Medulla oblongata (tissue), 1 donor: ENCODE results near the gene ANKRD6.

Experiments used
- DNase-seq: peaks from one replicate; pipeline ENCODE4 v3.0.0-alpha.2; 2015; ENCODE audit errors: extremely low spot score

The ANKRD6 gene

GRCh38 chr6:89413006-89413400 lies 19.9 kb upstream of the ANKRD6 start:
- DNase-seq = no peak

- no peak for DNase-seq
Observed at GRCh38 chr6:89414215-89414614, 18.7 kb upstream of the ANKRD6 start.

- DNase-seq = no peak
Observed at GRCh38 chr6:89415185-89415584, 17.8 kb upstream of the ANKRD6 start.

GRCh38 chr6:89416796-89417195 lies 16.2 kb upstream of the ANKRD6 start:
- no peak for DNase-seq

GRCh38 chr6:89430201-89430962 lies 2.6 kb upstream of the ANKRD6 start:
- DNase-seq = peak; percentile 68

- peak; percentile 66 for DNase-seq
Observed at GRCh38 chr6:89433252-89434149, 549 bp downstream of the ANKRD6 start.

GRCh38 chr6:89434150-89434499 lies 1.2 kb downstream of the ANKRD6 start:
- no peak for DNase-seq

GRCh38 chr6:89434954-89435353 lies 2.0 kb downstream of the ANKRD6 start:
- no peak for DNase-seq

- no peak for DNase-seq
Observed at GRCh38 chr6:89436226-89436625, 3.3 kb downstream of the ANKRD6 start.

- DNase-seq = no peak
Observed at GRCh38 chr6:89438248-89438647, 5.3 kb downstream of the ANKRD6 start.

- DNase-seq = no peak
Observed at GRCh38 chr6:89439014-89439413, 6.1 kb downstream of the ANKRD6 start.

- no peak for DNase-seq
Observed at GRCh38 chr6:89440200-89440599, 7.2 kb downstream of the ANKRD6 start.

GRCh38 chr6:89443658-89444057 lies 10.7 kb downstream of the ANKRD6 start:
- DNase-seq = no peak

- DNase-seq = no peak
Observed at GRCh38 chr6:89449193-89449592, 16.2 kb downstream of the ANKRD6 start.

- no peak for DNase-seq
Observed at GRCh38 chr6:89452281-89452680, 19.3 kb downstream of the ANKRD6 start.

GRCh38 chr6:89454300-89454699 lies 21.3 kb downstream of the ANKRD6 start:
- DNase-seq = no peak

GRCh38 chr6:89458704-89459103 lies 25.8 kb downstream of the ANKRD6 start:
- no peak for DNase-seq

- no peak for DNase-seq
Observed at GRCh38 chr6:89459501-89459900, 26.5 kb downstream of the ANKRD6 start.

- DNase-seq = no peak
Observed at GRCh38 chr6:89460713-89461112, 27.8 kb downstream of the ANKRD6 start.

GRCh38 chr6:89462503-89462902 lies 29.6 kb downstream of the ANKRD6 start:
- DNase-seq = no peak

- DNase-seq = no peak
Observed at GRCh38 chr6:89464295-89464694, 31.3 kb downstream of the ANKRD6 start.

- DNase-seq = no peak
Observed at GRCh38 chr6:89467437-89467836, 34.5 kb downstream of the ANKRD6 start.

- no peak for DNase-seq
Observed at GRCh38 chr6:89468998-89469397, 36.0 kb downstream of the ANKRD6 start.
